Measurements from ENCODE around the gene FHL2.
A peak's percentile ranks its signal among the peaks of the same experiment; 100 is the strongest.

Gene FHL2

DNA sequence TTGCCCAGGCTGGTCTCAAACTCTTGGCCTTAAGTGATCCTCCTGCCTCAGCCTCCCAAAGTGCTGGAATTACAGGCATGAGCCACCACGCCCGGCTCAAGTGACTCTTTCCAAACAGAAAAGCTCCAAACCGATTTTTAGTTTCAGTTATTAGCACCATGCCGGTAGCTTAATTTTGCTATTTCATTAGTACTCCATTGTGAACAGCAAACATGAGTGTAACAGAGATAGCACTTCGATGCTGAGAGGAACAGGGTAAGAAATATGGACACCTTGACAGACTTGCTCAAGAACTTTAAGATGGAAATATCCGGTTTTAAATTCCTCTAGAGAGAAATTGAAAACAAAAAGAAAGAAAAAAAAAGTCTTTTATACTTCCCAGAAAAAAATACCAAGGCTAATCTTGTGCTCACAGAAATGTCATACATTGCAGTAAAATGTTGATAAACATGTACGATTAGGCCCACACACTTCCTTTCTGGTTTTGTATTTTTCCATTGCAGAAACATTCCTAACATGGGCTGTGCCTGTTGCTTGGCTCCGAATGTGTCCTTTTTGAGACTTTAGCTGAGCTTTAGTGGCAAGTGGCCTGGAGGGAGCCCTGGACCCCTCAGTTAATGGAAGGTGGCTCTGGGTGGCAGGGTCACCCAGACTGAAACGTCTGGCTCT, 18.3 kb downstream of the FHL2 start:
- no peak overlapping the region for H3K4me3 Mint-ChIP-seq
- no peaks in the 10 kb centered on the region for H3K36me3 Mint-ChIP-seq
- DNase-seq (ENCODE audit: low spot score in 2 of 2) (no peak), ATAC-seq (no peak)
- H3K27ac Mint-ChIP-seq: no peak overlapping the region
- no peaks in the 10 kb centered on the region for H3K9me3 Mint-ChIP-seq
- no peaks in the 10 kb centered on the region for H3K4me1 Mint-ChIP-seq

DNA sequence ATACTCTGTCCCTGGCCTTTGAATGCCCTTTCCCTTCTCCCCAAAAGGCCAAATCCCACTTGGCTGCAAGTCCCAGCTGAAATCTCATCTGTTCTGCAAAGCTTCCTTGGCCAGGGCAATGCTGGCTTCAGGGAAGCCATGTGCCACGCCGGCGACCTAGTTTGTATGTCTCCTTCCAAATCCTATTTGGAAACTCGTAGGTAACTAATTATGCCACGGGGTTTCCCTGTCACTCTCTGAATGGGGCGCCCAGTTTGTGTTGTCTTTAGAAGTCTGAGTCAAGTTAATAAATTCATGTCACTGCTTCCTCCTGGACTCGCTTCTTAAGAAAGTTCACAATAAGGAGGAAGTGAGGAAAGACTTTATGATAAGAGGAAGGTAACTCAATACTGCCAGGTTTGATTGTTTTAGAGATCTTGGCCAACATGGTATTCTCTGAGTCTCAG, 19.1 kb downstream of the FHL2 start:
- Mint-ChIP-seq H3K9me3 (no peaks in the 10 kb centered on the region), H3K4me1 (peaks cover 4% of the 10 kb centered on the region), H3K27ac (no peak overlapping the region), H3K4me3 (no peak overlapping the region), H3K36me3 (no peaks in the 10 kb centered on the region)
- no peak for DNase-seq (ENCODE audit: low spot score in 2 of 2)
- no peak for ATAC-seq

DNA sequence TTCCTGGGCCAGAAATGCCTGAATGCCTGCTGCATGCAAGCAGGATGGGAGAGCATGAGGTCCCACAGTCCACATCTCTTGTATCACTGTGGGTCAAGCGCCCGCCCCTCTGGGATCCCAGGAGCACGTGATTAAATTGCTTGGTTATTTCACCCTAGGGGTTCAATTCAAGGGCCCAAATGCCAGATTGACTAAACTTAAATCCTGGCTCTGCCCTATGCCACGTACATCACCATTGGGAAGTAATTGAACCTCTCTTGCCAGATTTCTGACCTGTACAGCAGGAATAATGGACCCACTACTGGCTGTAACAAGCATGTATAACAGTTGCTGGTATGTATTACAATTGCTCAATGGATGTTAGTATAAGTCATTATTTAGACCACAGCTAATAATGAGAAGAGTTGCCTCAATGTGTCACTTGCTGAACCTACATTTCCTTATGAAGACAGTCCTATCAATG, 19.9 kb downstream of the FHL2 start:
- no peak for DNase-seq (ENCODE audit: low spot score in 2 of 2)
- H3K9me3 Mint-ChIP-seq: no peaks in the 10 kb centered on the region
- H3K27ac Mint-ChIP-seq: no peak overlapping the region
- ATAC-seq: no peak
- no peaks in the 10 kb centered on the region for H3K36me3 Mint-ChIP-seq
- H3K4me1 Mint-ChIP-seq: peaks cover 13% of the 10 kb centered on the region
- H3K4me3 Mint-ChIP-seq: no peak overlapping the region

DNA sequence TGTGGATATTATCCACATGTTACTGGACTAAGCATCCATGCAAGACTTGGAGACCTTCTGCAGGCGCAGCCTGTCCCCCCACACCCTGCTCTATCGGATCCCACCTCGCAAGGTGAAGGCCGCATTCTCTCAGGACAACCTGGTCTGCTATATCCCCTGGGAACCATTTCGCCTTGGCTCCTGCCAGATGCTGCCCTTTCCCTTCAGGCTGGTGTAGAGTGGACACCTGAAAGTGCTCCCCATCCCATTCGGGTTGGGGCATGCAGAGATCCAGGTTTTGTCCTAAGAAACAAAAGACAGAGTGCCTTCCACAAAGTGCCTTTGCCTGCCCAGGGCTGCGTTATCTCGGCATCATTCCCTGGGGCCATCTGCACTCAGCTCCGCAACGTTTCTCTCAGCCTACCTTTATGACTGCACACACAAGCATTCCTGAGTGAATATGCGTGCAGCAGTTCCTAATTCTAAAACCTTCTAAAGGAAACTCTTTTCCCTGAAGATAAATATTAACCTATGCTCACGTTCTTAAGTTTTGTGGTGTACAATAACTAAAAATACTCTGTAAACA, 20.5 kb downstream of the FHL2 start:
- H3K4me3 Mint-ChIP-seq: no peak overlapping the region
- H3K9me3 Mint-ChIP-seq: no peaks in the 10 kb centered on the region
- no peak overlapping the region for H3K27ac Mint-ChIP-seq
- H3K4me1 Mint-ChIP-seq: peaks cover 19% of the 10 kb centered on the region
- ATAC-seq (no peak), DNase-seq (ENCODE audit: low spot score in 2 of 2) (no peak)
- no peaks in the 10 kb centered on the region for H3K36me3 Mint-ChIP-seq

DNA sequence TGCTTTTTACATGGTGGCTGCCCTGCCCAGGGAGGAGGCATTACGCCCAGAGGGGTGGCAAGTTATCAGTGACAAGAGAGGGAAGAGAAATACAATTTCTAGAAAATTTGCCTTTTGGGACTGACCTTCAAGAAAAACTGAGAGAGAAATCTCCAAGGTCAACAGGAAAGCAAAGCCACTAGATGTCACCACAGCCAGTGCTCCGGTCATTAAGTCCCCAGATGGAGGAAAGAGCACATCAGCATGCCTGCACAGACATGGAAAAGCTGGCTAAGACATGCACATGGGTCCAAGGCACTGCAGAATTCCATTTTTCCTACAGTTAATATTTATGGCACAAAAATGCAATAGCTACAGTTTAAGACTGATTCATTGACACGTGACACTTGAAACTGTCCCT, 21.0 kb downstream of the FHL2 start:
- no peak overlapping the region for H3K27ac Mint-ChIP-seq
- H3K4me1 Mint-ChIP-seq: peaks cover 23% of the 10 kb centered on the region
- H3K36me3 Mint-ChIP-seq: no peaks in the 10 kb centered on the region
- no peak for ATAC-seq
- H3K9me3 Mint-ChIP-seq: no peaks in the 10 kb centered on the region
- DNase-seq (ENCODE audit: low spot score in 2 of 2): no peak
- no peak overlapping the region for H3K4me3 Mint-ChIP-seq

DNA sequence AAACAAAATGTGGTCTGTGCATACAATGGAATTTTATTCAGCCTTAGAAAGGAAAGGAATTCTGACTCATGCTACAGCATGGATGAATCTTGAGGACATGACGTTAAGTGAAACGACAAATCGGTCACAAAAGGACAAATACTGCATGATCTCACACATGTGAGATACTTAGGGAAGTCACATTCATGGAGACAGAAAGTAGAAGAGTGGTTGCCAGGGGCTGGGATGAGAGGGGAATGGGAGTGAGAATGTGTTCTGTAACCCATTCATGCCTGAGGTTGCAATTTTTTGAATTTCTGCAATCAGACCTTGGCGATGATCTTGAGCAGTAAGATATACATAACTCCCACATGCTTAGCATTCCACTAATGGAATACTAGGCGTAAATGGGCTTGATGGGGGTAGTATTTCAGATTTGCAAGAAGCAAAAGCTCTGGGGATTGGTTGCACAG, 22.0 kb downstream of the FHL2 start:
- Mint-ChIP-seq H3K36me3 (no peaks in the 10 kb centered on the region), H3K4me3 (no peak overlapping the region), H3K9me3 (no peaks in the 10 kb centered on the region), H3K27ac (no peak overlapping the region), H3K4me1 (peaks cover 26% of the 10 kb centered on the region)
- DNase-seq (ENCODE audit: low spot score in 2 of 2): no peak
- ATAC-seq: no peak

DNA sequence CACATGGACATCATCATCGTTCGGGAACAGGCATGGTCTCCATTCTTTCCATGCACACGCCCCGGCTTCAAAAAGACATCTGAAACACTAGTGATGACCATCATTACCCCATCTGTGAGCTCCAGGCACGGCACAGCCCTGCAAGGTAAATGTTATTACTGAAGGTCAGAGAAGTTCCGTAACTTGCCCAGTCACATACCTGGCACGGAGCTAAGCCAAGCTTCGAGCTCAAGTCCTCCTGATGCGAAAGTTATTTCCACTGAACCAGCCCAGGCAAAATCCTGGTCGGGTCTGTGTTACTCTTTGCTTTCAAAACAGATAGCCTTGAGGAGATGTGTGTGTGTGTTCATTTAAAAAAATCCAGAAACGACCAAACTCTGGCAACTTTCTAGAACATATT, 22.8 kb downstream of the FHL2 start:
- no peak for ATAC-seq
- Mint-ChIP-seq H3K36me3 (no peaks in the 10 kb centered on the region), H3K4me3 (no peak overlapping the region), H3K27ac (no peak overlapping the region), H3K4me1 (peaks cover 26% of the 10 kb centered on the region), H3K9me3 (no peaks in the 10 kb centered on the region)
- DNase-seq (ENCODE audit: low spot score in 2 of 2): no peak

DNA sequence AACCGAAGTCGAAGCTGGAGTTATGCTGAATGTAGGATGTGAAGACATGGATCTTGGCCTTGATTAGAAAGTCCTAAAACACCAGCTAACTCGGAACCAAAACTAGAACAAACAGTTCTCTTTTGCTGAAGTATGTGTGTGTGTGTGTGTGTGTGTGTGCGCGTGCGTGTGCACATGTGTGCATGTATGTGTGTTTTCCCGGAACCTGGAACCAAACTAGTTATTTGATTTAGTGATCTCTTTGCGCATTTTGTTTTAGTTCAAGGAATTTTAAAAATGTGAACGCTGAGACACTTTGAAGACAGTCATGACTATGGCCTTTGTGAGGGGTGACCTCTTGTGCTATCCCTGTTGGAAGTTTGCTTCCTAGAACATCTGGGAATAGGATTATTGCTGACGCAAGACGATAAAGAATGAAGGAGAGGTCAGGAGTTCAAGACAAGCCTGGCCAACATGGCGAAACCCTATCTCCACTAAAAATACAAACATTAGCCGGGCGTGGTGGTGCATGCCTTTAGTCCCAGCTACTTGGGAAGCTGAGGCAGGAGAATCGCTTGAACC, 23.8 kb downstream of the FHL2 start:
- DNase-seq (ENCODE audit: low spot score in 2 of 2): no peak
- peak overlapping the region; percentile 90 for H3K27ac Mint-ChIP-seq
- no peaks in the 10 kb centered on the region for H3K9me3 Mint-ChIP-seq
- H3K36me3 Mint-ChIP-seq: no peaks in the 10 kb centered on the region
- H3K4me1 Mint-ChIP-seq: peaks cover 29% of the 10 kb centered on the region
- no peak overlapping the region for H3K4me3 Mint-ChIP-seq
- no peak for ATAC-seq

DNA sequence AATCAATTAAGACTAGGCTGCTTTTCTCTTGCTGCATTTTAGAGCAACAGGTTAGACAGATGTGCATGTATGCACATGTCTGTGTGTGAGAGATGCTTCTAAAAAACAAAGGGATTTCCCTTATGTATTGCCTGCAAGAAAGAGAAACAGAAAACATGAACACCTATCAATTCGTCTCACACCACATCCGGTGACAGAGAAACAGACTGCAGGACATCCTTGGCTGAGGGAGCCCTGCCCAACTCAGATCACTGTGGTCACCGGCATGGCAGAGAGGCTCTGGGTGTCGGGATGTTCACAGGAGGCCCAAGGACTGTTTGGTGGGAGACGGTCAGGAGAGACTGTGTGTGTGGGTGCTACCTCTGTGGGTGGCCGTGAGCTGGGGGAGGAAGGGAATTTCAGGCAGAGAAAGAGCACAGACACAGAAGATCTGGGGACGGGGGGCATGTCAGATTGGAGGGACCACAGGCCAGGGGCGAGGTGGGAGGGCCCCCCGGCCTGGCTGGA, 24.9 kb downstream of the FHL2 start:
- DNase-seq (ENCODE audit: low spot score in 2 of 2): peak in 1 of 2 donors; percentile 64
- no peaks in the 10 kb centered on the region for H3K36me3 Mint-ChIP-seq
- ATAC-seq: peak; percentile 73
- peak overlapping the region; percentile 90 for H3K27ac Mint-ChIP-seq
- H3K4me3 Mint-ChIP-seq: peak overlapping the region; percentile 72
- peaks cover 36% of the 10 kb centered on the region for H3K4me1 Mint-ChIP-seq
- no peaks in the 10 kb centered on the region for H3K9me3 Mint-ChIP-seq

DNA sequence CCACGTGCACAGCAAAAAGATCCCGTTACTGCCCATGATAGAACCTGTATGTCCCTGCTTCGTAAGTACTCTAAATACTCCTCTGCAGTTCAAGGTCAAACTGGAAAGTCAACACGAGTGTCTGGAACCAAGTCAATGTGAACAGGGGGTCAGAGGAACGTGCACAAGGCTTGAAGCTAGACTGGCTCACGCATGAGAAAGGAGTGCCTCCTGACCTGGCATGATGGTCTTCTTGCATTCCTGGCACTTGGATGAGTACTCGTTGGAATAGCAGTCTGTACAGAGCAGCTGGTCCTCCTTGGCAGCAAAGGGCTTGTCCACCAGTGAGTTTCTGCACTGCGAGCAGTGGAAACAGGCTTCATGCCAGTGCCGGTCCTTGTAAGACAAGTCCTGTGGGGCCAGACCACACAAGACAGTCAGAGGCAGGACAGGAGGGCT, 25.5 kb downstream of the FHL2 start:
- Mint-ChIP-seq H3K4me1 (peaks cover 36% of the 10 kb centered on the region), H3K4me3 (peak overlapping the region; percentile 72), H3K9me3 (no peaks in the 10 kb centered on the region), H3K27ac (peak overlapping the region; percentile 90), H3K36me3 (no peaks in the 10 kb centered on the region)
- ATAC-seq (no peak), DNase-seq (ENCODE audit: low spot score in 2 of 2) (no peak)

DNA sequence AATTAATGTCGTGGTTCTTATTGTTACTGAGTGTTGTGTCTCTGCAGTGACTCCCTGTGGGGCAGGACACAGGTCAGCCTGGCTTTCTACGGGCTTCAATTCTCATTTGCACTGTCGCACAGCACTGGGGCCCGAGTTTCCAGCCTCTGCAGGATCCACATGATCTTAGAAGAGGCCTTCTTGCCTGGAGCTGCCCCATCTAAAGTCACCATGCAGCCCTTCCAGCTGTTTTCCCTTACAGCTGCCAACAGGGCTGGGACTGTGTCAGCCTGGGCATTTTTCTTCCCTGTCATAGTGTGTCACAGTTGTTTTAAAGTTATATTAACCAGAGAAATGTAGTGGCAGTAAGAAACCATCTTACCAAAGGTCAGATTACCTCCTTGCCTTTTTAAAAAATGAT, 27.0 kb downstream of the FHL2 start:
- DNase-seq (ENCODE audit: low spot score in 2 of 2) (no peak), ATAC-seq (no peak)
- Mint-ChIP-seq H3K4me3 (no peak overlapping the region), H3K36me3 (no peaks in the 10 kb centered on the region), H3K9me3 (no peaks in the 10 kb centered on the region), H3K4me1 (peaks cover 36% of the 10 kb centered on the region), H3K27ac (no peak overlapping the region)

DNA sequence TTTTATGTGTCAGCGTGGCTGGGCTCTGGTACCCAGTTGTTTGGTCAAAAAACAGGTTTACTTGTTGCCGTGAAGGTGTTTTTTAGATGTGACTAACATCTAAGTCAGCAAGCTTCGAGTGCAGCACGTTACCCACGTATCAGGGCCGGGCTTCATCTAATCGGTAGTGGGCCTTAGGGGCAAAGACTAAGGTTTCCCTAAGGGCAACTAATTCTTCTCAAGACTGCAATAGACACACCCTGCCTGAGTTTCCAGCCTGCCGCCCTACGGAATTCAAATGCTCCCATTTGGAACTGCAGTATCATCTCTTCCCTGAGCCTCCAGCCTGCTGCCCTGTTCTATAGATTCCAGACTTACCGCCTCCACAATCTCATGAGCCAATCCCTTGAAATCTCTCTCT, 27.7 kb downstream of the FHL2 start:
- DNase-seq (ENCODE audit: low spot score in 2 of 2): no peak
- Mint-ChIP-seq H3K9me3 (no peaks in the 10 kb centered on the region), H3K4me3 (no peak overlapping the region), H3K4me1 (peaks cover 36% of the 10 kb centered on the region), H3K36me3 (no peaks in the 10 kb centered on the region), H3K27ac (no peak overlapping the region)
- no peak for ATAC-seq

DNA sequence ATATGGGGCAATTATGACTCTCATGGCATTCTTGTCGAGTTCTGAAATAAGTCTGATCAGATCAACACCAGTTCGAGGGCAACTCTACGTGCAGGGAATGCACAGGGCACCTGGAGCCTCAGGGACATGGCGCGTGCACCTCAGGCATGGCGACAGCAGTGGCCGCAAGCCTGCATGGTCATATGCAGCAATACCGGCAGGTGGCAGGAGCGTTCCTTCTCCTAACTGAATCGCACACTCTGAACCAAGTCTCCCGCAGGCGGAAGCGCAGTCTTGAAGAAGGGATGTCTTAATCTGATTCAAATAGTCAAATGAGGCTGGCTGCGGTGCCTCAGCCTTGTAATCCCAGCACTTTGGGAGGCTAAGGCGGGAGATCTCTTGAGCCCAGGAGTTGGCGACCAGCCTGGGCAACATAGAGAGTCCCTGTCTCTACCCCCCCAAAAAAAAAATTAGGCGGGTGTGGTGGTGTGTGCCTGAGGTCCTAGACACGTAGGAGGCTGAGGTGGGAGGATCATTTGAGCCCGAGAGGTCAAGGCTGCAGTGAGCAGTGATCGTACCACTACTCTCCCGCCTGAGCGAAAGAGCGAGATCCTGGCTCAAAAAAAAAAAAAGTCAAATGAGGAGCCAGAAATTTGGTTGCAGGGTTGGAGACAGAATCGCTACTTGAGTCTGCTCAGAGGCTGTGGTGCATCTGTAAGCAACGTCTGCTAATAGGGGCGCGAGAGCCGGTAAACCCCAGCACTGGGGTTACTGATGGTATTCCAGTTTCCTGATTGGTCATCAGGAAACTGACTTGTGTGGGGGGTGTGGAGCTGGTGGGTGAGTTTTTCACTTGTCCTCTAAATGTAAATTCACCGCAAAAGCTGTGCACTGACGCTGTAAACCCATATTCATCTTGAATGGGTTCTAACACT, 28.8 kb downstream of the FHL2 start:
- DNase-seq (ENCODE audit: low spot score in 2 of 2) (peak; percentile 70 to 91), ATAC-seq (peak; percentile 93)
- no peaks in the 10 kb centered on the region for H3K36me3 Mint-ChIP-seq
- H3K4me1 Mint-ChIP-seq: peaks cover 34% of the 10 kb centered on the region
- H3K4me3 Mint-ChIP-seq: peak overlapping the region; percentile 60
- H3K27ac Mint-ChIP-seq: peak overlapping the region; percentile 77
- H3K9me3 Mint-ChIP-seq: no peaks in the 10 kb centered on the region

DNA sequence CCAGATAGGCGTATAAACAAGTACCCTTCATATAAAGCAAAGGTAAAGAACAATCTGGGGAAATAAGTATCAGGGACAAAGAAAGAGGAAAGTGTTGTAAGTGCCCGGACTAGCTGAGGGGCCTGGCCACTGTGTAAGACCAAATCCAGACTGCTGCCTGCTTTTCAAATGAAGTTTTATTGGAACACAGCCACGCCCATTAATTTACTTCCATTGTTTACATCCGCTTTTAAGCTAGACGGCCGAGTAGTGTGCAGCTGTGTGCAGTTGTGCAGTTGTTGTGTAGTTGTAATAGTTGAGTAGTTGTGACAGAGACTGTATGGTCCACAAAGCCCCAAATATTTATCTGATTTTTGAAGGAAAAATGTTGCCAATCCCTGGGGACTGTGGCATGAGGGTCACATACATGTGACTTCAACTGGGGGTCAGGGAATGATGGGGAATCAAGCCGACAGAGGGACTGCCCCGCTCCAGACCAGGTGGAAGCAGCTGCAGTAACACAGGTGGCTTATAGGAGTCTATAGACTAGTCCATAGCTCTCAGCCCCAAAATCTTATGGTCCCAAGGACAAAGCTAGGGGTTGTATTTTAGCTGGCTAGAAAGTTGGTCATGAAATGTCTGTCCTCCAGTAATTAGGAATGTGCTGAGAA, 30.0 kb downstream of the FHL2 start:
- DNase-seq (ENCODE audit: low spot score in 2 of 2) (no peak), ATAC-seq (no peak)
- Mint-ChIP-seq H3K27ac (no peak overlapping the region), H3K4me1 (peaks cover 23% of the 10 kb centered on the region), H3K9me3 (no peaks in the 10 kb centered on the region), H3K36me3 (no peaks in the 10 kb centered on the region), H3K4me3 (no peak overlapping the region)

DNA sequence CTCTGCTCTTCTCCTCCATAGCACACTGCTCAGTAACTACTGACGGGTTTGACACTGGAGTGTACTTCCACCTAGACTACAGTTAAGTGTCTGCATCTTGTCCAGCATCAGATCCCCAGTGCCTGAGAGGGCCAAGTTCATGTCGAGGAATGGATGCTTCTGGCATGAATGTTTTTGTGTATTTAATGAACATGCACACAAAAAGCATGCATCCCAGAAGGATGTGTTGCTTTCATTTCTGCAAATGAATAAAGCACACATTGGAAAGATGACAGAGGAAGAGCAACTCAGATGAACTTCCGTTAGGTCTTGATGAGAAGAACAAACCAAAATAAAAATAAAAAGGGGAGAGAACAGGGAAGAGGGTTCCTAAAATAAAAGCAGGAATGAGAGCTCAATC, 33.6 kb downstream of the FHL2 start:
- Mint-ChIP-seq H3K9me3 (no peaks in the 10 kb centered on the region), H3K36me3 (peaks cover 12% of the 10 kb centered on the region), H3K27ac (no peak overlapping the region), H3K4me1 (peaks cover 16% of the 10 kb centered on the region), H3K4me3 (no peak overlapping the region)
- no peak for ATAC-seq
- no peak for DNase-seq (ENCODE audit: low spot score in 2 of 2)

All from stimulated activated effector memory CD8-positive, alpha-beta T cell treated with anti-CD3 and anti-CD28 coated beads, Interleukin-12 subunit alpha, Interleukin-12 subunit beta, amount 100 ng/mL, for 72 hours (primary cell).